Vagina (tissue), 2 donors: ENCODE data around the gene PATJ. TPM values are rescaled to one million over a fixed set of nuclear protein-coding genes. Genes with fewer than 3 reads are reported as not detected.

Experiments
- DNase-seq, 2 donors: peaks; one replicate each; pipeline ENCODE4 v3.0.0-alpha.2; 2017; ENCODE audit errors: extremely low spot score in 2 of 2
- H3K27ac ChIP-seq: fragments of 200-600 bp; sonication (generic); one replicate; pipeline ENCODE4 v1.5.1; 2019
- H3K27me3 ChIP-seq: fragments of 200-600 bp; sonication (generic); one replicate; pipeline ENCODE4 v1.5.1; 2019
- H3K36me3 ChIP-seq, 2 donors: fragments of 200-600 bp; sonication (generic); one replicate each; pipeline ENCODE4 v1.5.1; 2017 to 2019
- H3K4me1 ChIP-seq: fragments of 200-600 bp; sonication (generic); one replicate; pipeline ENCODE4 v1.5.1; 2019
- H3K4me3 ChIP-seq, 2 donors: fragments of 200-600 bp; sonication (generic); 1 replicate in 1 of 2; 2 replicates in 1 of 2; pipeline ENCODE4 v1.5.1; 2016 to 2019
- H3K9me3 ChIP-seq: fragments of 200-600 bp; sonication (generic); one replicate; pipeline ENCODE4 v1.5.1; 2019
- POLR2A ChIP-seq, 2 donors: fragments of 450-650 bp; IDR thresholded peaks; one replicate each; pipeline ENCODE4 v1.6.1; 2017; ENCODE audit warnings: antibody characterized with exemption in 2 of 2, mild to moderate bottlenecking in 2 of 2, moderate library complexity in 2 of 2
- POLR2AphosphoS5 ChIP-seq, 2 donors: sonication (generic); formaldehyde crosslinking; IDR thresholded peaks; one replicate each; pipeline ENCODE4 v1.9.0; 2017; ENCODE audit warnings: antibody characterized with exemption in 2 of 2, mild to moderate bottlenecking in 2 of 2, low read depth in 1 of 2; ENCODE audit not compliant: insufficient read depth in 1 of 2
- intact Hi-C: fragments of 100-400 bp; cut with DNase I; formaldehyde crosslinking; loops from one replicate; pipeline ENCODE4 v1.15.1; 2023
- total RNA-seq: library from RNA; depleted of rRNA; stranded (reverse); fragments of >200 nt; gene quantifications from one replicate; pipeline ENCODE4 v1.2.3, GENCODE V29; 2016
- TF ChIP-seq, protein P1 (sequence below), 3 experiments: fragments of 450-650 bp in 2 of 3; fragments of 200-600 bp in 1 of 3; sonication (generic) in 1 of 3; IDR thresholded peaks; one replicate each; pipeline ENCODE4 v1.5.1; 2017 to 2019; ENCODE audit warnings: antibody characterized with exemption in 3 of 3, mild to moderate bottlenecking in 2 of 3, moderate library complexity in 2 of 3

Gene PATJ
- total RNA-seq, 1 donor from 2014 or later, result 83.2 TPM

DNA sequence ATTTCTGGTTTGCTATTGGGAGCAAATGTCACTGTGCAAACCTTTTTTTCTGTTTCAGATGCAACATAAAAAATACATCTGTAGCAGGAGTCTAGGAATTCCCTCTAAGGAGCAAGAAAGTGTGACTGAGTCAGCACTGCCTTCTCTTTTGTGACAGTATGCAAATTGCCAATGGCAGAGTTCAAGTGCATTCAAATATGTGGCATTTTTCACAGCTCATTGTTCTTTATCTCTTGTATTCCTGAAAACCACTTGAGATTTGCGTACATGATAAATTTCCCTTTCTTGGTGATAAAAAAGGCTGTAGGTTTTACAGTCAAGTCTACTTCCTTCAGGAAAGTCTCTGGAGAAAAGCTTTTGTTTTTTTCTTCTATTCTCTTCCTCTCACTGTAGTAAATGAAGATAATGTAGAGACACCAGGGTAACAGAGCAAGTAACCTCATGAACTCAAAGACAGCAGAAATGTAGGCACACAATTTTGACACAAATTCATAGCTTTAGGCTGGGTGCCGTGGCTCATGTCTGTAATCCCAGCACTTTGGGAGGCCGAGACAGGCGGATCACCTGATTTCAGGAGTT lies 322.6 kb downstream of the PATJ start:
- TF ChIP-seq POLR2AphosphoS5 (IDR thresholded peaks at IDR 0.05; ENCODE audit: insufficient read depth in 1 of 2, low read depth in 1 of 2) (no peak), POLR2A (IDR thresholded peaks at IDR 0.05) (no peak)
- TF ChIP-seq, protein P1, sequence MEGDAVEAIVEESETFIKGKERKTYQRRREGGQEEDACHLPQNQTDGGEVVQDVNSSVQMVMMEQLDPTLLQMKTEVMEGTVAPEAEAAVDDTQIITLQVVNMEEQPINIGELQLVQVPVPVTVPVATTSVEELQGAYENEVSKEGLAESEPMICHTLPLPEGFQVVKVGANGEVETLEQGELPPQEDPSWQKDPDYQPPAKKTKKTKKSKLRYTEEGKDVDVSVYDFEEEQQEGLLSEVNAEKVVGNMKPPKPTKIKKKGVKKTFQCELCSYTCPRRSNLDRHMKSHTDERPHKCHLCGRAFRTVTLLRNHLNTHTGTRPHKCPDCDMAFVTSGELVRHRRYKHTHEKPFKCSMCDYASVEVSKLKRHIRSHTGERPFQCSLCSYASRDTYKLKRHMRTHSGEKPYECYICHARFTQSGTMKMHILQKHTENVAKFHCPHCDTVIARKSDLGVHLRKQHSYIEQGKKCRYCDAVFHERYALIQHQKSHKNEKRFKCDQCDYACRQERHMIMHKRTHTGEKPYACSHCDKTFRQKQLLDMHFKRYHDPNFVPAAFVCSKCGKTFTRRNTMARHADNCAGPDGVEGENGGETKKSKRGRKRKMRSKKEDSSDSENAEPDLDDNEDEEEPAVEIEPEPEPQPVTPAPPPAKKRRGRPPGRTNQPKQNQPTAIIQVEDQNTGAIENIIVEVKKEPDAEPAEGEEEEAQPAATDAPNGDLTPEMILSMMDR (IDR thresholded peaks at IDR 0.05), result no peak
- H3K27me3 ChIP-seq, result no peaks in the 10 kb centered on the region
- intact Hi-C loops, result no loop called here
- no peak for DNase-seq
- no peak overlapping the region for H3K27ac ChIP-seq
- H3K4me1 ChIP-seq, result peaks cover 9% of the 10 kb centered on the region
- H3K36me3 ChIP-seq, result no peaks in the 10 kb centered on the region
- H3K4me3 ChIP-seq, result no peak overlapping the region
- no peaks in the 10 kb centered on the region for H3K9me3 ChIP-seq

DNA sequence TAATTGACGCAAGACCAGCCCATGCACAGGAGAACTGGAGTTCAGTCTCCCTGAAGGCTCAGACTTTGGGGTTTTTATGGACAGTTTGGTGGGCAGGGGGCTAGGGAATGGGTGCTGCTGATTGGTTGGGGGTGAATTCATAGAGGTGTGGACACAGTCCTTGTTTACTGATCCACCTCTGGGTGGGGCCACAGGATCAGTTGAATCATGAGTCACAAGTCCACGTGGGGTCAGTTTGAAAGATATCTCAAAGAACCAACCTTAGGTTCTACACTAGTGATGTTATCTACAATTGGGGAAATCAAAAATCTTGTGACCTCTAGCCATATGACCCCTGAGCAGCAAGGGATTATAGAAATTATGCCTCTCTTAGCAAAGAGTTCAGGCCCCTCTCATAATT lies 324.4 kb downstream of the PATJ start:
- DNase-seq, result no peak
- Histone ChIP-seq H3K4me1 (peaks cover 9% of the 10 kb centered on the region), H3K36me3 (no peaks in the 10 kb centered on the region), H3K4me3 (no peak overlapping the region), H3K27ac (no peak overlapping the region), H3K27me3 (no peaks in the 10 kb centered on the region), H3K9me3 (no peaks in the 10 kb centered on the region)
- TF ChIP-seq POLR2AphosphoS5 (IDR thresholded peaks at IDR 0.05; ENCODE audit: insufficient read depth in 1 of 2, low read depth in 1 of 2), result no peak
- TF ChIP-seq POLR2A (IDR thresholded peaks at IDR 0.05), result no peak
- TF ChIP-seq, protein P1 (IDR thresholded peaks at IDR 0.05), result no peak
- intact Hi-C loops, result no loop called here

DNA sequence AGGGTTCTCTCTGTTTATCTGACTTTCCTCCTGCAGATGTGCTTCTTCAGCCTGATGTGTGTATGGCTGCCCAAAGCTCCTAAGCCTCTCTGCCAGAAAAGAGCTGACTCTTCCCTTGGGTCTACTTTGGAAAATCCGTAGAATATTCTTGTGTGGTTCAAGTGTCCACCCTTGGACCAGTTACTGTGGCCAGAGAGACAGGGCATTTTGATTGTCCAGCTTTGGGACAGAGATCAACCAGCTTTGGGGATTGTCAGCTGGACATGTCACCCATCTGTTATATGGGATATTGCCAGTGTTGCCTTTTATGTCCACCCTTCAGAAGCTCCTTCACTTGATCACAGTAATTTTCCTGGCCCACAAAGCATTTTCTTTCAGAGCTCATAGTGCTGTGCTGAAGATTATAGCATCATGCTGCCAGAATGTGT lies 326.1 kb downstream of the PATJ start:
- Histone ChIP-seq H3K36me3 (no peaks in the 10 kb centered on the region), H3K4me3 (no peak overlapping the region), H3K27me3 (no peaks in the 10 kb centered on the region), H3K4me1 (peaks cover 9% of the 10 kb centered on the region), H3K27ac (no peak overlapping the region), H3K9me3 (no peaks in the 10 kb centered on the region)
- intact Hi-C loops, result no loop called here
- TF ChIP-seq POLR2A (IDR thresholded peaks at IDR 0.05), result no peak
- TF ChIP-seq POLR2AphosphoS5 (IDR thresholded peaks at IDR 0.05; ENCODE audit: insufficient read depth in 1 of 2, low read depth in 1 of 2), result no peak
- TF ChIP-seq, protein P1 (IDR thresholded peaks at IDR 0.05), result no peak
- DNase-seq, result no peak

DNA sequence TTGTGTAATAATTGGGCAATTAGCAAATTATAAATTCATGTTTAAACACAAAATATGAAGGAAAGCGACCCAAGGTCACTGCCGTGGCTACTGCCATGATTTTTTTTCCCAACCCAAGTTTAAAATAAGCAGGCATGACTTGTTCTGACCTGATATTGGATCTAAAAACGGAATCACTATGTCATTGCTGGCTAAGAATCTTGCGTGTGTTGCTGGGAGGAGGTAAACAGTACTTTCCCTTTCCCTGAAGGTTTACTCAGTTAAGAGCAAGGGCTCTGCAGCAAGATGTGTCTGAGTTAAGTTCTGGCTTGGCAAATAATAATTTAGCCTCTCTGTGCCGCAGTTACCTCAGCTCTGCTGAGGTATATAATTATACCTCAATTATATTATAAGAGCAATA lies 326.7 kb downstream of the PATJ start:
- Histone ChIP-seq H3K27ac (no peak overlapping the region), H3K9me3 (no peaks in the 10 kb centered on the region), H3K27me3 (no peaks in the 10 kb centered on the region), H3K4me3 (no peak overlapping the region), H3K4me1 (peaks cover 9% of the 10 kb centered on the region), H3K36me3 (no peaks in the 10 kb centered on the region)
- DNase-seq, result no peak
- intact Hi-C loops, result no loop called here
- TF ChIP-seq POLR2AphosphoS5 (IDR thresholded peaks at IDR 0.05; ENCODE audit: insufficient read depth in 1 of 2, low read depth in 1 of 2), result peak in 1 of 2 donors; percentile 21
- TF ChIP-seq, protein P1 (IDR thresholded peaks at IDR 0.05), result no peak

DNA sequence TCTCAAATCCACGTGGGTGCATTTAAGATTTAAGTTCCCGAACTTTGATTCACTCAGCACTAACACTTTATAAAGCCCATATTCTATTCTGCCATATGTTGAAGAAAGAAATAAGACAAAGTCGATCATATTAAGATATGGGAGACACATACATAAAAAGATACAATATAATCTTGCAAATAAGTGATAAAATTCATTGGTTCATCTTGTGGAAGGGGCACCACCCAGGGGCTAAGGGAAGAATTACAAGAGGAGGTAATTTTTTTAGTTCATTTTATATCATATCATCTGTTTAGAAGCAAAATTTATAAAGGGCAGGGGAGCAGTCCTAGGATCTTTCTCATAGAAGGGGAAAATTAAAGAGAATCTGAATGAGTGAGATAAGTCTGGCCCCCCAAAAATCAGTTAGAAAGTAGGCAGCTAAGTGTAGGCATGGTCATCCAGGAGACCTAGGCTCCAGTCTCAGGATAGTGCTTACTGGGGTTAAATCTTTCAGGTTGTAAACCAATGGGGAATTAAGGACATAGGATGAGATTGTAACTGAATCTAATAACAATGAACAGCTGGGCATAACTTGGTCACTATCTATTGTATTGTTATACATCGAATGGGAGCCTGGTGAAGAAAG lies 328.2 kb downstream of the PATJ start:
- H3K4me3 ChIP-seq, result no peak overlapping the region
- H3K27ac ChIP-seq, result no peak overlapping the region
- H3K9me3 ChIP-seq, result no peaks in the 10 kb centered on the region
- TF ChIP-seq, protein P1 (IDR thresholded peaks at IDR 0.05), result no peak
- no peak for TF ChIP-seq POLR2AphosphoS5 (IDR thresholded peaks at IDR 0.05; ENCODE audit: insufficient read depth in 1 of 2, low read depth in 1 of 2)
- intact Hi-C loops, result no loop called here
- DNase-seq, result no peak
- peaks cover 9% of the 10 kb centered on the region for H3K4me1 ChIP-seq
- H3K36me3 ChIP-seq, result no peaks in the 10 kb centered on the region
- H3K27me3 ChIP-seq, result no peaks in the 10 kb centered on the region
